ENCODE results near the gene ZDHHC13. TPM values are rescaled to one million over a fixed set of nuclear protein-coding genes. Genes with fewer than 3 reads are reported as not detected.
"Not testable (repeated sequence)": the region's sequence is repeated elsewhere in the genome, so short reads cannot be mapped to it uniquely, and the experiment has no call there.

The ZDHHC13 gene
- total and polyA plus RNA-seq, 11 donors, result 4.0 to 13.0 (median 8.9) TPM

DNA sequence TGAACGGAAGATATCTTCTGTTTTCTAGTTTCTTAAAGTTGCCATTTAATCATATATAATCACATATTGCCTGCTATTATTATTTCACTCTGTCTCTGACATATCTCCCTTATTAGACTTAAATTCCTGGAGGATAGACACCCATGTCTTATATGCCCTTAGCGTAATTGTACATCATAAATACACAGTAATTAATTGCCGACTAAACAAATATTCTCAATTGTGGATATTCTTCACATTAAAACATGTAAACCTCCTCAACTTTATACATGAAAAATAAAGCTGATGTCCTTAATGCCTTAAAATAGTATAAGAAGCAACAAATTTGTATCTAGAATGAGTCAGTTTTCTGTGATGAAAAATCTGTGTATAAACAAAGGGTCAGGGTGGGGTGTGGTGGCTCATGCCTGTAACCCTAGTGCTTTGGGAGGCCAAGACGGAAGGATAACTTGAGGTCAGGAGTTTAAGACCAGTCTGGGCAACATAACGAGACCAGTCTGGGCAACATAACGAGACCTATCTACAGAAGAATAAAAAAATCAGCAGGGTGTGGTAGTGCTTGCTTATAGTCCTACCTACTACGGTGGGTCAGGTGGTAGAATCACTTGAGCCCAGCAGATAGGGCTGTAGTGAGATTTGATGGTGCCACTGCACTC, 6.1 kb downstream of the ZDHHC13 start:
- TF ChIP-seq, protein P1, sequence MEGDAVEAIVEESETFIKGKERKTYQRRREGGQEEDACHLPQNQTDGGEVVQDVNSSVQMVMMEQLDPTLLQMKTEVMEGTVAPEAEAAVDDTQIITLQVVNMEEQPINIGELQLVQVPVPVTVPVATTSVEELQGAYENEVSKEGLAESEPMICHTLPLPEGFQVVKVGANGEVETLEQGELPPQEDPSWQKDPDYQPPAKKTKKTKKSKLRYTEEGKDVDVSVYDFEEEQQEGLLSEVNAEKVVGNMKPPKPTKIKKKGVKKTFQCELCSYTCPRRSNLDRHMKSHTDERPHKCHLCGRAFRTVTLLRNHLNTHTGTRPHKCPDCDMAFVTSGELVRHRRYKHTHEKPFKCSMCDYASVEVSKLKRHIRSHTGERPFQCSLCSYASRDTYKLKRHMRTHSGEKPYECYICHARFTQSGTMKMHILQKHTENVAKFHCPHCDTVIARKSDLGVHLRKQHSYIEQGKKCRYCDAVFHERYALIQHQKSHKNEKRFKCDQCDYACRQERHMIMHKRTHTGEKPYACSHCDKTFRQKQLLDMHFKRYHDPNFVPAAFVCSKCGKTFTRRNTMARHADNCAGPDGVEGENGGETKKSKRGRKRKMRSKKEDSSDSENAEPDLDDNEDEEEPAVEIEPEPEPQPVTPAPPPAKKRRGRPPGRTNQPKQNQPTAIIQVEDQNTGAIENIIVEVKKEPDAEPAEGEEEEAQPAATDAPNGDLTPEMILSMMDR (IDR thresholded peaks at IDR 0.05), result no peak
- TF ChIP-seq POLR2A (IDR thresholded peaks at IDR 0.05), result no peak
- no peak for ATAC-seq
- WGBS, 4 donors, result 87 to 92% (median 89%) methylated on average over 7 of the region's 7 CpGs

DNA sequence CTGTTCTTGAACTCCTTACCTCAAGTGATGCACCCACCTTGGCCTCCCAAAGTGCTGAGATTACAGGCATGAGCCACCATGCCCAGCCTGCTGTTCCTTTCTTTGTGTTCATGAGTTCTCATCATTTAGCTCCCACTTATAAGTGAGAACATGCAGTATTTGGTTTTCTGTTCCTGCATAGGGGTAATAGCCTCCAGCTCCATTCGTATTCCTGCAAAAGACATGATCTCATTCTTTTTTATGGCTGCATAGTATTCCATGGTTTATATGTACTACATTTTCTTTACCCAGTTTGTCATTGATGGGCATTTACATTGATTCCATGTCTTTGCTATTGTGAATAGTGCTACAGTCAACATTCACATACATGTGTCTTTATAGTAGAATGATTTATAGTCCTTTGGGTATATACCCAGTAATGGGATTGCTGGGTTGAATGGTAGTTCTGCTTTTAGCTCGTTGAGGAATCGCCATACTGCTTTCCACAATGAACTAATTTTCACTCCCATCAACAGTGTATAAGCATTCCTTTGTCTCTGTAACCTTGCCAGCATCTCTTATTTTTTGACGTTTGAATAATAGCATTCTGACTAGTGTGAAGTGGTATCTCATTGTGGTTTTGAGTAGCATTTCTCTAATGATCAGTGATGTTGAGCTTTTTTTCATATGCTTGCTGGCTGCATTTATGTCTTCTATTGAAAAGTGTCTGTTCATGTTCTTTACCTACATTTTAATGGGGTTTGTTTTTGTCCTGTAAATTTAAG, 9.8 kb downstream of the ZDHHC13 start:
- H3K27ac ChIP-seq; DNase-seq; H3K9me3 ChIP-seq; H3K4me3 ChIP-seq; H3K4me1 ChIP-seq; ATAC-seq; H3K36me3 ChIP-seq; intact Hi-C loops (cut with DNase I); H3K27me3 ChIP-seq: not testable (repeated sequence)
- 93 to 96% (median 95%) methylated on average over 4 of the region's 4 CpGs for WGBS, 4 donors

More for the DNA sequence above, 6.1 kb downstream of the ZDHHC13 start:
- Histone ChIP-seq H3K27me3 (no peaks in the 10 kb centered on the region), H3K4me1 (peaks cover 0 to 12% (median 0%) of the 10 kb centered on the region in 12 donors), H3K9me3 (peaks cover 0 to 3% (median 0%) of the 10 kb centered on the region in 12 donors), H3K36me3 (peaks cover 0 to 5% (median 0%) of the 10 kb centered on the region in 9 donors), H3K4me3 (no peak overlapping the region), H3K27ac (no peak overlapping the region)
- intact Hi-C loops (cut with DNase I), result no loop called here
- no peak for DNase-seq

DNA sequence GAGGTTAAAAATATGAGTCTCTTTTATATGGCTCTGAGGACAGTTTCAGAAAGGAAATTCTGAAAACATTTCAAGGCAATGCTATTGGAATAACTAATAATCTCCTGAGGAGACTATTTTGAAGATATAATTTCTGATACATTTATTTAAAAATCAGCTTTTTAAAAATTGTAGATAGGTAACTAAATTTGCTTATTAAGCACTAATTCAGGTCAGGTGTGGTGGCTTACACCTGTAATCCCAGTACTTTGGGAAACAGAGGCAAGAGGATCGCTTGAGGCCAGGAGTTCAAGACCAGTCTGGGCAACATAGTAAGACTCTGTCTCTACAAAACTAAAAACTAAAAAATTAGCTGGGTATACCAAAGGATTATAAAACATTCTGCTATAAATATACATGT, 17.0 kb downstream of the ZDHHC13 start:
- WGBS, 4 donors, result 91 to 100% (median 98%) methylated on average over 1 of the region's 1 CpG
- Histone ChIP-seq H3K4me3 (no peak overlapping the region), H3K4me1 (no peaks in the 10 kb centered on the region), H3K27me3 (no peaks in the 10 kb centered on the region), H3K27ac (no peak overlapping the region), H3K9me3 (peaks cover 0 to 2% (median 0%) of the 10 kb centered on the region in 12 donors), H3K36me3 (peaks cover 0 to 4% (median 0%) of the 10 kb centered on the region in 9 donors)
- DNase-seq (no peak), ATAC-seq (no peak)
- TF ChIP-seq, protein P1 (IDR thresholded peaks at IDR 0.05), result no peak
- no peak for TF ChIP-seq POLR2A (IDR thresholded peaks at IDR 0.05)
- intact Hi-C loops (cut with DNase I), result no loop called here

DNA sequence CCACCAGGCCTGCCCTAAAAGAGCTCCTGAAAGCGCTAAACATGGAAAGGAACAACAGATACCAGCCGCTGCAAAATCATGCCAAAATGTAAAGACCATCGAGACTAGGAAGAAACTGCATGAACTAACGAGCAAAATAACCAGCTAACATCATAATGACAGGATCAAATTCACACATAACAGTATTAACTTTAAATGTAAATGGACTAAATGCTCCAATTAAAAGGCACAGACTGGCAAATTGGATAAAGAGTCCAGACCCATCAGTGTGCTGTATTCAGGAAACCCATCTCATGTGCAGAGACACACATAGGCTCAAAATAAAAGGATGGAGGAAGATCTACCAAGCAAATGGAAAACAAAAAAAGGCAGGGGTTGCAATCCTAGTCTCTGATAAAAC, 19.9 kb downstream of the ZDHHC13 start:
- H3K27me3 ChIP-seq; H3K27ac ChIP-seq; H3K4me1 ChIP-seq; DNase-seq; ATAC-seq; H3K4me3 ChIP-seq; intact Hi-C loops (cut with DNase I); H3K9me3 ChIP-seq; H3K36me3 ChIP-seq: not testable (repeated sequence)
- 95 to 98% (median 95%) methylated on average over 4 of the region's 4 CpGs for WGBS, 4 donors

DNA sequence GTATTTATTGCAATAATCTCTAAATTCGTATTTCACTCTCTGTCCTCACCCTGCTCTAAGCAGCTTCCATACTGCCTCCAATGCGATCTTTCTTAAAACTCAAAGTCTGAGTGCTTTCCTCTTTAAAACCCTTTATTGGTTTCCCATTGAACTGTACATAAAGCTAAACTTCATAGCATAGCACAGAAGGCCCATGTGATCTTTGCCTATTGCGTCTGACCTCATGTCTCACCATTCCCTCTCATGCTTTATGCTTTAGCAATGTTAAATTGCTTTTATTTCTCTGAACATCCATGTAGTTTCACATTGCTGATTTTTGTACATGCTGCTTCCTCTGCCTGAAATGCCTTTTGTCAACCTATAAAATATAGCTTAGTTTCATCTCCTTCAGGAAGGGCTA, 28.4 kb downstream of the ZDHHC13 start:
- Histone ChIP-seq H3K36me3 (peaks cover 0 to 49% (median 29%) of the 10 kb centered on the region in 9 donors), H3K27me3 (no peaks in the 10 kb centered on the region), H3K27ac (no peak overlapping the region), H3K4me1 (no peaks in the 10 kb centered on the region), H3K9me3 (no peaks in the 10 kb centered on the region), H3K4me3 (no peak overlapping the region)
- TF ChIP-seq POLR2A (IDR thresholded peaks at IDR 0.05), result no peak
- TF ChIP-seq, protein P1 (IDR thresholded peaks at IDR 0.05), result no peak
- intact Hi-C loops (cut with DNase I), result no loop called here
- no peak for ATAC-seq
- DNase-seq, result no peak
- WGBS, 4 donors, result 65 to 98% (median 74%) methylated on average over 3 of the region's 3 CpGs
